ENCODE data around the gene MBLAC1. TPM values are rescaled to one million over a fixed set of nuclear protein-coding genes. Genes with fewer than 3 reads are reported as not detected.

Gene MBLAC1
- total and polyA plus RNA-seq, 9 of the 15 experiments (the other 6 are each of a cell fraction or from before 2014, with no cell fraction given) = 0.03 to 3.1 (median 0.52) TPM

DNA sequence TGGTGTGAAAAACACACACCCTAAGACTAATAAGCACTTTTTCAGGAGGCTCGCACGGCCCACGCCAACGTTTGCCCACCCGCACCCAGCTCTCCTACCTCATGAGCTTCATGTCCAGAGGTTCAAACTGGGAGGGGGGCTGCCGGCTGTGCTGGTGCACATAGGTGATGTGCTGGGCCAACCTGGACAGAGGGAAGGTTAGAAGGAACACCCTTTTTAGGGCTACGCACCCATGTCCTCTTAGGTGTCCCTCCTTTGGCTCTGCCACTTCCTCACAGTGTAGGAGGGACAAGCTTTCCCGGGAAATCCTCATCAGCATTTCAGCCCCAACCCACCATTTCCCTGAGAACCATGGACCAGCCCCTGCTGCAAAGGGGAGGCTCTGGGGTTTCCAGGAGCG lies 31.5 kb upstream of the MBLAC1 start (continued):
- TF ChIP-seq, protein P1, sequence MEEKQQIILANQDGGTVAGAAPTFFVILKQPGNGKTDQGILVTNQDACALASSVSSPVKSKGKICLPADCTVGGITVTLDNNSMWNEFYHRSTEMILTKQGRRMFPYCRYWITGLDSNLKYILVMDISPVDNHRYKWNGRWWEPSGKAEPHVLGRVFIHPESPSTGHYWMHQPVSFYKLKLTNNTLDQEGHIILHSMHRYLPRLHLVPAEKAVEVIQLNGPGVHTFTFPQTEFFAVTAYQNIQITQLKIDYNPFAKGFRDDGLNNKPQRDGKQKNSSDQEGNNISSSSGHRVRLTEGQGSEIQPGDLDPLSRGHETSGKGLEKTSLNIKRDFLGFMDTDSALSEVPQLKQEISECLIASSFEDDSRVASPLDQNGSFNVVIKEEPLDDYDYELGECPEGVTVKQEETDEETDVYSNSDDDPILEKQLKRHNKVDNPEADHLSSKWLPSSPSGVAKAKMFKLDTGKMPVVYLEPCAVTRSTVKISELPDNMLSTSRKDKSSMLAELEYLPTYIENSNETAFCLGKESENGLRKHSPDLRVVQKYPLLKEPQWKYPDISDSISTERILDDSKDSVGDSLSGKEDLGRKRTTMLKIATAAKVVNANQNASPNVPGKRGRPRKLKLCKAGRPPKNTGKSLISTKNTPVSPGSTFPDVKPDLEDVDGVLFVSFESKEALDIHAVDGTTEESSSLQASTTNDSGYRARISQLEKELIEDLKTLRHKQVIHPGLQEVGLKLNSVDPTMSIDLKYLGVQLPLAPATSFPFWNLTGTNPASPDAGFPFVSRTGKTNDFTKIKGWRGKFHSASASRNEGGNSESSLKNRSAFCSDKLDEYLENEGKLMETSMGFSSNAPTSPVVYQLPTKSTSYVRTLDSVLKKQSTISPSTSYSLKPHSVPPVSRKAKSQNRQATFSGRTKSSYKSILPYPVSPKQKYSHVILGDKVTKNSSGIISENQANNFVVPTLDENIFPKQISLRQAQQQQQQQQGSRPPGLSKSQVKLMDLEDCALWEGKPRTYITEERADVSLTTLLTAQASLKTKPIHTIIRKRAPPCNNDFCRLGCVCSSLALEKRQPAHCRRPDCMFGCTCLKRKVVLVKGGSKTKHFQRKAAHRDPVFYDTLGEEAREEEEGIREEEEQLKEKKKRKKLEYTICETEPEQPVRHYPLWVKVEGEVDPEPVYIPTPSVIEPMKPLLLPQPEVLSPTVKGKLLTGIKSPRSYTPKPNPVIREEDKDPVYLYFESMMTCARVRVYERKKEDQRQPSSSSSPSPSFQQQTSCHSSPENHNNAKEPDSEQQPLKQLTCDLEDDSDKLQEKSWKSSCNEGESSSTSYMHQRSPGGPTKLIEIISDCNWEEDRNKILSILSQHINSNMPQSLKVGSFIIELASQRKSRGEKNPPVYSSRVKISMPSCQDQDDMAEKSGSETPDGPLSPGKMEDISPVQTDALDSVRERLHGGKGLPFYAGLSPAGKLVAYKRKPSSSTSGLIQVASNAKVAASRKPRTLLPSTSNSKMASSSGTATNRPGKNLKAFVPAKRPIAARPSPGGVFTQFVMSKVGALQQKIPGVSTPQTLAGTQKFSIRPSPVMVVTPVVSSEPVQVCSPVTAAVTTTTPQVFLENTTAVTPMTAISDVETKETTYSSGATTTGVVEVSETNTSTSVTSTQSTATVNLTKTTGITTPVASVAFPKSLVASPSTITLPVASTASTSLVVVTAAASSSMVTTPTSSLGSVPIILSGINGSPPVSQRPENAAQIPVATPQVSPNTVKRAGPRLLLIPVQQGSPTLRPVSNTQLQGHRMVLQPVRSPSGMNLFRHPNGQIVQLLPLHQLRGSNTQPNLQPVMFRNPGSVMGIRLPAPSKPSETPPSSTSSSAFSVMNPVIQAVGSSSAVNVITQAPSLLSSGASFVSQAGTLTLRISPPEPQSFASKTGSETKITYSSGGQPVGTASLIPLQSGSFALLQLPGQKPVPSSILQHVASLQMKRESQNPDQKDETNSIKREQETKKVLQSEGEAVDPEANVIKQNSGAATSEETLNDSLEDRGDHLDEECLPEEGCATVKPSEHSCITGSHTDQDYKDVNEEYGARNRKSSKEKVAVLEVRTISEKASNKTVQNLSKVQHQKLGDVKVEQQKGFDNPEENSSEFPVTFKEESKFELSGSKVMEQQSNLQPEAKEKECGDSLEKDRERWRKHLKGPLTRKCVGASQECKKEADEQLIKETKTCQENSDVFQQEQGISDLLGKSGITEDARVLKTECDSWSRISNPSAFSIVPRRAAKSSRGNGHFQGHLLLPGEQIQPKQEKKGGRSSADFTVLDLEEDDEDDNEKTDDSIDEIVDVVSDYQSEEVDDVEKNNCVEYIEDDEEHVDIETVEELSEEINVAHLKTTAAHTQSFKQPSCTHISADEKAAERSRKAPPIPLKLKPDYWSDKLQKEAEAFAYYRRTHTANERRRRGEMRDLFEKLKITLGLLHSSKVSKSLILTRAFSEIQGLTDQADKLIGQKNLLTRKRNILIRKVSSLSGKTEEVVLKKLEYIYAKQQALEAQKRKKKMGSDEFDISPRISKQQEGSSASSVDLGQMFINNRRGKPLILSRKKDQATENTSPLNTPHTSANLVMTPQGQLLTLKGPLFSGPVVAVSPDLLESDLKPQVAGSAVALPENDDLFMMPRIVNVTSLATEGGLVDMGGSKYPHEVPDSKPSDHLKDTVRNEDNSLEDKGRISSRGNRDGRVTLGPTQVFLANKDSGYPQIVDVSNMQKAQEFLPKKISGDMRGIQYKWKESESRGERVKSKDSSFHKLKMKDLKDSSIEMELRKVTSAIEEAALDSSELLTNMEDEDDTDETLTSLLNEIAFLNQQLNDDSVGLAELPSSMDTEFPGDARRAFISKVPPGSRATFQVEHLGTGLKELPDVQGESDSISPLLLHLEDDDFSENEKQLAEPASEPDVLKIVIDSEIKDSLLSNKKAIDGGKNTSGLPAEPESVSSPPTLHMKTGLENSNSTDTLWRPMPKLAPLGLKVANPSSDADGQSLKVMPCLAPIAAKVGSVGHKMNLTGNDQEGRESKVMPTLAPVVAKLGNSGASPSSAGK (IDR thresholded peaks at IDR 0.05) = no peak
- TF ChIP-seq SIN3A (IDR thresholded peaks at IDR 0.05; ENCODE audit: borderline replicate concordance in 2 of 2, control insufficient read depth in 1 of 2, low read depth in 2 of 2, low read length in 2 of 2) = no peak
- TF ChIP-seq PTTG1 (tag; IDR thresholded peaks at IDR 0.05; ENCODE audit: low read depth) = no peak
- TF ChIP-seq FOXM1 (IDR thresholded peaks at IDR 0.05; ENCODE audit: low read depth) = no peak
- TF ChIP-seq FOXM1 (CRISPR knock-in tag; IDR thresholded peaks at IDR 0.05; ENCODE audit: low read depth) = no peak
- 0 out of 2 replicates have a peak, but pooled peaks have one; percentile 9 for TF ChIP-seq ETS1 (conservative IDR thresholded peaks at IDR 0.05; ENCODE audit: control insufficient read depth, low read depth, low read length)
- TF ChIP-seq CBX1 (IDR thresholded peaks at IDR 0.05; ENCODE audit: low read depth) = no peak
- TF ChIP-seq DMBX1 (CRISPR knock-in tag; IDR thresholded peaks at IDR 0.05; ENCODE audit: borderline replicate concordance) = no peak
- no peak for TF ChIP-seq ZNF655 (CRISPR knock-in tag; IDR thresholded peaks at IDR 0.05)
- TF ChIP-seq, protein P2, sequence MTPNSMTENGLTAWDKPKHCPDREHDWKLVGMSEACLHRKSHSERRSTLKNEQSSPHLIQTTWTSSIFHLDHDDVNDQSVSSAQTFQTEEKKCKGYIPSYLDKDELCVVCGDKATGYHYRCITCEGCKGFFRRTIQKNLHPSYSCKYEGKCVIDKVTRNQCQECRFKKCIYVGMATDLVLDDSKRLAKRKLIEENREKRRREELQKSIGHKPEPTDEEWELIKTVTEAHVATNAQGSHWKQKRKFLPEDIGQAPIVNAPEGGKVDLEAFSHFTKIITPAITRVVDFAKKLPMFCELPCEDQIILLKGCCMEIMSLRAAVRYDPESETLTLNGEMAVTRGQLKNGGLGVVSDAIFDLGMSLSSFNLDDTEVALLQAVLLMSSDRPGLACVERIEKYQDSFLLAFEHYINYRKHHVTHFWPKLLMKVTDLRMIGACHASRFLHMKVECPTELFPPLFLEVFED (CRISPR knock-in tag; conservative IDR thresholded peaks at IDR 0.05) = no peak
